Activated CD4-positive, alpha-beta T cell treated with anti-CD3 and anti-CD28 coated beads, Interleukin-2, amount 10 ng/mL, durations not matched to agents 24 days and 14 days (primary cell): ENCODE data around the gene RBM38. TPM values are rescaled to one million over a fixed set of nuclear protein-coding genes. Genes with fewer than 3 reads are reported as not detected.

Experiments
- DNase-seq: peaks from one replicate; pipeline ENCODE4 v3.0.0; 2022
- H3K27ac Mint-ChIP-seq: one replicate; pipeline ENCODE4 v1.8.0; 2022; ENCODE audit warnings: mild to moderate bottlenecking, mixed read lengths
- H3K27me3 Mint-ChIP-seq: one replicate; pipeline ENCODE4 v1.8.0; 2022; ENCODE audit warnings: mixed read lengths
- H3K36me3 Mint-ChIP-seq: one replicate; pipeline ENCODE4 v1.8.0; 2022; ENCODE audit warnings: low read depth, mild to moderate bottlenecking, mixed read lengths
- H3K4me1 Mint-ChIP-seq: one replicate; pipeline ENCODE4 v1.8.0; 2021; ENCODE audit warnings: mixed read lengths
- H3K4me3 Mint-ChIP-seq: one replicate; pipeline ENCODE4 v1.8.0; 2022; ENCODE audit warnings: mild to moderate bottlenecking, moderate library complexity, mixed read lengths
- H3K9me3 Mint-ChIP-seq: one replicate; pipeline ENCODE4 v1.8.0; 2021; ENCODE audit warnings: mixed read lengths
- intact Hi-C: fragments of 100-400 bp; cut with micrococcal nuclease; formaldehyde crosslinking; loops from one replicate; pipeline ENCODE4 v1.15.1; 2023
- total RNA-seq: library from RNA; stranded (reverse); gene quantifications from 2 replicates; pipeline ENCODE4 v1.2.3, GENCODE V29; 2022

The RBM38 gene
- total RNA-seq, 1 donor from 2014 or later, result 100 TPM

DNA sequence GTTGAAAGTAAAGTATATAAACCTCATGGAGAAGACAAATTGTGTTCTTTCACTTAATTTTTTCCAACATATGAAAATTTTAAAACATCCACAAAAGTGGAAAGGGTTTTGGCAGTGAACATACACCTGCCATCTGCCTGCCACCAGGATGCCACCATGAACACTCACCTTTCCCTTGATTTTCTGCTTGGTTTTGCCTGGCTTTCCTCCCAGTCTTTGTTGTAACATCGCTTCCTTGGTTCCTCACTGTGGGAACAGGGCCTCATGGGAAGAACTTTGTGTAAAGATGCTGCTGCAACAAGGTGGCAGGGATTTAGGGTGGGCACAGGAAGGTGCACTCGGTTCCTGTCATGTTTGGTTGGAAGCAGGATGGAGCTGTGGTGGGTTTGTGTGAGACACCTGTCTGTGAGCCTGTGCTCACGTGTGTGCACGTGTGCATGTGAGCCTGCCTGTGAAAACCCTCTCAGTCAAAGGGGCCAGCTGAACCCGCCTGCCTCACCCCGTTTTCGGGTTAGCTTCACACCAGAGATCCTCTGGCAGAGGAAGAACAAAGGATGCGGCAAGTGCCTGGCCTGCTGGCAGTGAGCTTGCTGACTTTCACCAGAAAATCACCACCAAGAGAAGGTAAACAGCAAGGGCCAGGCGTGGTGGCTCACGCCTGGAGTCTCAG is 11.0 kb upstream of the RBM38 start:
- H3K4me1 Mint-ChIP-seq, result peaks cover 15% of the 10 kb centered on the region
- intact Hi-C loops, result loop anchor here (2.0 to 5.0 kb wide), 2 partner anchors 29 to 212 kb away; partner anchors contain the start of gene RAE1
- peaks cover 49% of the 10 kb centered on the region for H3K36me3 Mint-ChIP-seq
- H3K4me3 Mint-ChIP-seq, result no peak overlapping the region
- no peaks in the 10 kb centered on the region for H3K9me3 Mint-ChIP-seq
- peak overlapping the region; percentile 62 for H3K27ac Mint-ChIP-seq
- no peaks in the 10 kb centered on the region for H3K27me3 Mint-ChIP-seq
- no peak for DNase-seq

DNA sequence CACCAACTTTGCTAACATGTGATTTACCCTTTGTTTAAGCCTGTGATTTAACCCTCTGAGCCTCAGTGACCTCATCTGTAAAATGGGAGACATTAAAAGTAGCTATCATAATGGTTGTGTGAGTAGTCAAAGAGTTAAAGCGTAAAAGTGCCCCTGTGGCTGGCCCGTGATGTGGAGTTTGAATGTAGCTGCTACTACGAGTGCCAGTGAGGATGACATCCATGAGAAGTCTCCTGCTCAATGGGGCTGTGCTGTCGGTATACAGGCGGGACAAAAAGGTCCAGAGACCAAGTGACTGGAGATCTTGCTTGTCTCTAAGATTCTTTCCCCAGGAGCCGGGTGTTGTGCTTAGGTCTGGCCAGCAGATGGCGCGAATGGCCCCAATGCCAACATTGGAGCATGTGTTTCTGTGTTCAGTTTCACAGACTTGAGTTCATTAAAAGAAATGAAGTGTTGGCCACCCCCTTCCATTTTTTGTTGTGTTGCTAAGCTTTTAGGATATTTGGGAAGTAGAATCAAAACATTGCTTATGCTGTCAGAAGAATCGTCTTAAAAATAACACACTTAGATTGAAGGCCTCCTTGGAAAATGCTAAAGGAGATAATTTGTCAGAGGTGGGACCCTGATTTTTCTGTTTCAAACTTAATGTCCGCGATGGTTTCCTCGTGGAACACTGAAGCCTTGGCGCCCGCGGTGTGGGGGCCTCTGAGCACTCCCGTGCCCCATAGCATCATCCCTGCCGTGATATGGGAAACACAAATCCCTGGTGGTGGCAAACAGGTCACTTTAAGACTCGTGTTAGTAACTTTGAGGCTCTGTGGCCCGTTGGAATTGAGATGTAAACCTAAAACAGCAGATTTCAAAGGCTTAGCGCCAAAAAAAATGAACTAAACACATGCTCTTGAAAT is 9.3 kb upstream of the RBM38 start:
- intact Hi-C loops, result loop anchor here (1.0 to 5.0 kb wide), 3 partner anchors 31 to 210 kb away; partner anchors contain the start of gene RAE1
- Mint-ChIP-seq H3K27ac (no peak overlapping the region), H3K4me1 (peaks cover 15% of the 10 kb centered on the region)

DNA sequence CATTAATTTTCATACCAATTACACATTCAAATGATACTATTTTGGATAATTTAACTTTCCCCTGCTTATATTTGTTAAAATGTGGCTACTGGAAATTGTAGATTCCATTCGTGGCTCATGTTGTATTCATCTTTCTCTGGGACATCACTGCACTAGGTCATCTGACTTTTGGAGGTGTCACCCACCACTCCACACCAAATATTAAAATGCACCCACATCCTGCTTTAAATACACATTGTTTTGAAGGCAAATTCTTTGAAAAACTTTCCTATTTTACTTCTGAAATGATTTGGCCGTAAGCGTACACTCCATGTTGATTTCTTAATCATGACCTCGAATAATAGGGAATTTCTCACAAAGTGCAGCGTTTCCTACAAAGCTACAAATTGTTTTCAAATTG is 8.7 kb upstream of the RBM38 start:
- Mint-ChIP-seq H3K27me3 (no peaks in the 10 kb centered on the region), H3K4me1 (peaks cover 15% of the 10 kb centered on the region), H3K27ac (peak overlapping the region; percentile 4), H3K9me3 (no peaks in the 10 kb centered on the region), H3K4me3 (no peak overlapping the region), H3K36me3 (peaks cover 31% of the 10 kb centered on the region)
- intact Hi-C loops, result loop anchor here (5.0 kb wide), 1 partner anchor 210 kb away; no protein-coding TSS in a partner anchor
- no peak for DNase-seq

More for the DNA sequence above, 9.3 kb upstream of the RBM38 start:
- DNase-seq, result peak; percentile 95
- no peak overlapping the region for H3K4me3 Mint-ChIP-seq
- no peaks in the 10 kb centered on the region for H3K9me3 Mint-ChIP-seq
- peaks cover 38% of the 10 kb centered on the region for H3K36me3 Mint-ChIP-seq
- H3K27me3 Mint-ChIP-seq, result no peaks in the 10 kb centered on the region

DNA sequence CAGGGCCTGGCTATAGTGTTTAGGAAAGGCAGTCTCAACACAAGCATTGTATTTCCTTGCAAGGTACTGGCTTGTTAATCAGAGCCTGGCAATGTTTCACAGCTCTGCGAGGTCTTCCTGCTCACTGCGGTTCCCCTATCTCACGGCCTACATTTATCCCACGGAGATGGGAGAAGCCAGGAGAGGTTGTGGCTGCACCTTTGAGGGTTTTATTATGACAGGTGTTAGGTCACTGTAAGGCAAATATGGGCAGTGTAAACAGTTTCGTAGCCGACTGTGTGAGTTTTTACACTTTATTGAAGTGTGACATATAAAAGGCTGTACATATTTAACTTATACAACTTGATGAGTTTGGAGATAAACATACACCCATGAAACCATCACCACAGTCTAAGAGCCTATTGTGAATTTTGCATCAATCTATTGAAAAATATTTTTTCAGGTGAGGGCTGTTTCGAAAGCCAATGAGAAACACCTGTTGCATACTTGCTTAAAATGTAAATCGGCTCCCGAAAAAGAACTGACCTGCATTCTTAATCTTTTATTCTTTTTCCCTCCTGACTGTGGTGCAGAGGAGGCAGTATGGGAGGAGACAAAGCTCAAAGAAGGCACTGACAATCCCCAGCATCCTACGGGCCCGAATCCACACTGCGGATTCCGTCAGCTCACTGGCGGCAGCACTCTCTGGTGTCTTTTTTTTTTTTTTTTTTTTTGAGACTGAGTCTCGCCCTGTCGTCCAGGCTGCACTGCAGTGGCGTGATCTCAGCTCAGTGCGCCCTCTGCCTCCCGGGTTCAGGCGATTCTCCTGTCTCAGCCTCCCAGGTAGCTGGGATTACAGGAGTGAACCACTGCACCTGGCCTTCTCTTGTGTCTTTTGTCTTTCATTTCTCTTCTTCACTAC is 7.5 kb upstream of the RBM38 start:
- no peak overlapping the region for H3K27ac Mint-ChIP-seq
- H3K4me1 Mint-ChIP-seq, result peaks cover 15% of the 10 kb centered on the region
- intact Hi-C loops, result loop anchor here (5.0 kb wide), 1 partner anchor 209 kb away; no protein-coding TSS in a partner anchor
- H3K4me3 Mint-ChIP-seq, result no peak overlapping the region
- peaks cover 24% of the 10 kb centered on the region for H3K36me3 Mint-ChIP-seq
- H3K9me3 Mint-ChIP-seq, result no peaks in the 10 kb centered on the region
- H3K27me3 Mint-ChIP-seq, result no peaks in the 10 kb centered on the region
- no peak for DNase-seq

DNA sequence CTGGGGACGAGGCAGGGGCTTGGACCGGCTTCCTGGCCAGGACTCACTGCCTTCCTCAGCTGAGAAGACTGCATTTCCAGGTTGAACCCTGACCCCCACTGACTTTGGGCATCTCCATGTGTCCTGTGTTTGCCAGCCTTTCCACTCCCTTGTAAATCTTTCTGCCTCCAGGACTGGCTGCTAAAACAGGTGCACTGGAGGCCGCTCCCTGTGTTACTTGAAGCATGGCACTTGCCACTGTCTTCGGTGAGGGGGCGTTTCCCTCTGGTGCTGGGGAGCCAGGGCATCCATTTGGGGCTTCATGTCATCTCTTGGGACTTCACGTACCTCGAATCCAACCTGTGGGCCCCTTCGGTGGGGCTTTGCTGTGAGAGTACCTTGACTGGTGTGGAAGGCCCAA is 6.7 kb upstream of the RBM38 start:
- Mint-ChIP-seq H3K4me3 (no peak overlapping the region), H3K9me3 (no peaks in the 10 kb centered on the region), H3K27ac (no peak overlapping the region), H3K27me3 (no peaks in the 10 kb centered on the region), H3K36me3 (peaks cover 20% of the 10 kb centered on the region), H3K4me1 (peaks cover 16% of the 10 kb centered on the region)
- intact Hi-C loops, result loop anchor here (5.0 kb wide), 1 partner anchor 208 kb away; no protein-coding TSS in a partner anchor
- no peak for DNase-seq

DNA sequence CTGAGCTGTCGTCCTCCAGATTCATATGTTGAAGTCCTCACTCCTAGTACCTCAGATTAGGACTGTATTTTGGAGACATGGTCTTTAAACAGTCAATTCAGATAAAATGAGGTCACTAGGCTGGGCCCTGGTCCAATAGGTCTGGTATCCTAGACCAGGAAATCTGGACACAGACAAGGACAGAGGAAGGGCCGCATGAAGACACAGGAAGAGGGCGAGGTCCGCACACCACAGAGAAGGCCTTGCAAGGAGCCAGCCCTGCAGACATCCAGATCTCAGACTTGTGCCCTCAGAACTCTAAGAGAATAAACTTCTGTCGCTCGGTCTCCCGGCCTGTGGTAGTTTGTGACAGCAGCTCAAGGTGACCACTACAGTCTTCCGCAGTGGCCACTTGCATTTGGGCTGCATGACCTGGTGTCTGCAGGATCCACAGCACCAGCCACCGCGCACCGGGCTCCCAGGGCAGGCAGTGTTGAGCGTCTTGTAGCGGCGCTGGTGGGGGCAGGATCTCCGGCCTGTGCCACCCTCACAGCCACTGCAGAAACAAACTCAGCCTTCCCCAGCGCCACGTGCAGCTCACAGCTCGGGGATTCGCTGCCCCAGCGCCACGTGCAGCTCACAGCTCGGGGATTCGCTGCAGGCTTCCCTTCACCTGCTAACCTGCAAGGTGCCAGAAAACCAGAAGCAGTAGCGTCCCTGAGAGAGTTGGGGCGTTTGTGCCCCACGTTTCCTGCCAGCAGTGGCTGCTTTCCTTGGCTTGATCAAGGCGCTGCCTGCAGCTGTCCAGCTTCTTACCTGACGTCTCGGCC is 6.0 kb upstream of the RBM38 start:
- intact Hi-C loops, result loop anchor here (5.0 kb wide), 1 partner anchor 207 kb away; no protein-coding TSS in a partner anchor
- peaks cover 20% of the 10 kb centered on the region for H3K4me1 Mint-ChIP-seq
- no peak for DNase-seq
- H3K27ac Mint-ChIP-seq, result no peak overlapping the region
- no peaks in the 10 kb centered on the region for H3K27me3 Mint-ChIP-seq
- H3K4me3 Mint-ChIP-seq, result no peak overlapping the region
- peaks cover 15% of the 10 kb centered on the region for H3K36me3 Mint-ChIP-seq
- H3K9me3 Mint-ChIP-seq, result no peaks in the 10 kb centered on the region

DNA sequence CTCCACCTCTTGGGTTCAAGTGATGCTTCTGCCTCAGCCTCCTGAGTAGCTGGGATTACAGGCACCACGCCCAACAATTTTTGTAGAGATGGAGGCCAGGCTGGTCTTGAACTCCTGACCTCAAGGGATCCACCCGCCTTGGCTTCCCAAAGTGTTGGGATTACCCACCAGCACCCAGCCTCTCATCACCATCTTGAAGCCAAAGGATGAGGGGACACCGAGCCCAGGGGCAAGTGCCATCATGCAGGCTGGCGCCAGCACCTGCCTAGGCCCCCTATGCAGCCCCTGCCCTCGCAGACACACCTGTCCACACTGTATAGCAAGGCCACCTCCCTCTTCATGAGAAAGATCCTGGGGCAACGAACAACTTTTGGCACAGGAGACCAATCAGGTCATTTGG is 5.3 kb upstream of the RBM38 start:
- no peak for DNase-seq
- Mint-ChIP-seq H3K27me3 (no peaks in the 10 kb centered on the region), H3K9me3 (no peaks in the 10 kb centered on the region), H3K27ac (no peak overlapping the region), H3K36me3 (peaks cover 13% of the 10 kb centered on the region), H3K4me1 (peaks cover 24% of the 10 kb centered on the region), H3K4me3 (no peak overlapping the region)
- intact Hi-C loops, result no loop called here

DNA sequence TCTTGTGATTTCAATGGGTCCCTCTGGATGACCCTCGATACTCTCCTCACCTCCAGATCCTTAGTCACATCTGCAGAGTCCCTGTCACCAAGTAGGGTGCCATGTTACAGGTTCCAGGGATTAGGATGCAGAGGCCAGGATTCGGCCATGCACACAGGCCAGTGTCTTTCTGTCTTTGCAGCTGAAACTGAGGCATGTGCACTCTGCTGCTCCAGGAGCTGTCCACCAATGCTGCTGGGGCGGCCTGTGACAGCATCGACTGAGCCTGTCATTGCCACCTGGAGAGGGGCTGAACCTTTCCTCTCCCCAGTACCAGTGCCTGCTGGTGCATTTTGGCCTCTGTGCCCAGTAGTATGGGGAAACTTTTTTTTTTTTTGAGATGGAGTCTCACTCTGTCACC is 4.4 kb upstream of the RBM38 start:
- H3K27ac Mint-ChIP-seq, result no peak overlapping the region
- intact Hi-C loops, result no loop called here

DNA sequence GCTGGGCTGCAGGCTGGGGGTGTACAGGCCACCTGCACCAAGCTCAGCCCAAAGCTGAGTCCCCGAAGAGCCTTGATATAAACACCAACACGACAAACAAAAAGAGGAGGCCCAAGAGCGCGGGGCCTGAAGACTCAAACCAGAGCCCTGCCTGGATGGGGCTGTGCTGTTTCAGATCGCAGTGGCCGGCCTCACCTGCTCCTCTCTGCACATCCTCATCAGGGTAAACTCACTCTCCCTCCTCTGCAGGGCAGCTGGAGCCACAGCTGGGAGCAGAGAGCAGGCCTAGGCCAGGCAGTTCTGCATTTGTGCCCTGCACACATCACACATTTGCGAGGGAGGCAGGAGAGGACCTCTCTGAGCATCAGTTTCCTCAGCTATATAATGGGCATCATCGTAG is 3.7 kb upstream of the RBM38 start:
- Mint-ChIP-seq H3K9me3 (no peaks in the 10 kb centered on the region), H3K4me1 (peaks cover 13% of the 10 kb centered on the region), H3K36me3 (peaks cover 11% of the 10 kb centered on the region), H3K27ac (no peak overlapping the region), H3K27me3 (no peaks in the 10 kb centered on the region), H3K4me3 (no peak overlapping the region)
- intact Hi-C loops, result no loop called here
- DNase-seq, result no peak

More for the DNA sequence above, 4.4 kb upstream of the RBM38 start:
- H3K4me1 Mint-ChIP-seq, result peaks cover 20% of the 10 kb centered on the region
- H3K9me3 Mint-ChIP-seq, result no peaks in the 10 kb centered on the region
- no peak overlapping the region for H3K4me3 Mint-ChIP-seq
- H3K36me3 Mint-ChIP-seq, result peaks cover 10% of the 10 kb centered on the region
- DNase-seq, result no peak
- H3K27me3 Mint-ChIP-seq, result no peaks in the 10 kb centered on the region

DNA sequence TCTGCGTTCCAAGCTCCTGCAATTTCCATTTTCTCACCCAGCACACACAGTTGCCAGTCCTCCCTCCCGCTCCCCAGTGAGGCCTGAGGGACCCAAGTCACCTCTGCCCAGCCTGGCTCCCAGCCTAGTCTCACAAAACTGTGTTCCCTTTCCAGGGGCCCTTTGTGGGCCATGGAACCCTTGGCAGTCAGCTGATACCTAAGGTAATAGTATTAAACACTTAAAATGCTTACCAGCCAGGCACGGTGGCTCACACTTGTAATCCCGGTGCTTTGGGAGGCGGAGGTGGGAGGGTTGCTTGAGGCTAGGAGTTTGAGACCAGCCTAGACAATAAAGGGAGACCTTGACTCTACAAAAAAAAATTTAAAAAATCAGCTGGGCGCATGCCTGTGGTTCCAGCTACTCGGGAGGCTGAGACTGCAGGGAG is 3.2 kb upstream of the RBM38 start:
- intact Hi-C loops, result no loop called here
- Mint-ChIP-seq H3K27me3 (no peaks in the 10 kb centered on the region), H3K4me3 (no peak overlapping the region), H3K27ac (no peak overlapping the region), H3K9me3 (no peaks in the 10 kb centered on the region), H3K36me3 (peaks cover 16% of the 10 kb centered on the region), H3K4me1 (peaks cover 12% of the 10 kb centered on the region)
- DNase-seq, result no peak

DNA sequence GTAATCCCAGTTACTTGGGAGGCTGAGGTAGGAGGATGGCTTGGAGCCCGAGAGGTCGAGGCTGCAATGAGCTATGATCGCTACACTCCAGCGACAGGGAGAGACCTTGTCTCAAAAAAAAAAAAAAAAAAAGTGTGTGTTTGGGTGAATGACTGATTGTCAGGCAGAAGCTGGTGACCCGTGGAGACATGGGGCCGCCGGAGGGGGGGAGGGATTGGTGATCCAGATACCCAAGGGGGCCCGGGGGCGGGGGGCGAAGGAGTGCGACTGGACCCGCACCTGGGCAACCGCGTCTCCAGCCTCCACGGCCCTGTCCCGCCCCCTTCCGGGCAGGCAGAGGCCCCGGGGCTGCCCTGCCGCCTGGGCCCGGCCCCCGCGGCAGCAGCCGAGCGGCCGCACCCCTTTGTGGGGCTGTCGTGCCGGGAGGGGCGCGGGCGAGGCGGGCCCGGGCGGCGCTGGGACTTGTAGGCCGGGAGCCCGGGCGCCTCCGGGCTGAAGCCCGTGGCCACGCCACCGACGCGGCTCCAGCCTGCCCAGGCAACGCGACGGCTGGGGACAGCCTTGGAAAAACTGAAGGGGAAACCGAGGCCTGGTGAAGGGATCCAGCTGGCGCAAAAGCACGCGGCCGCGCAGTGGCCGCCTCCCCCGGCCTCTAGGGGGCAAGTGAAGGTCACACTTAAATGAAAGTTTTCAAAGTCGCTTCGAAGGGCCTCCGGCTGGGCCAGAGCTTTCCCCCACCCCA is 2.1 kb upstream of the RBM38 start:
- H3K9me3 Mint-ChIP-seq, result no peaks in the 10 kb centered on the region
- peaks cover 22% of the 10 kb centered on the region for H3K4me1 Mint-ChIP-seq
- intact Hi-C loops, result loop anchor here (1.0 kb wide), 1 partner anchor 9 kb away; no protein-coding TSS in a partner anchor
- H3K27ac Mint-ChIP-seq, result peak overlapping the region; percentile 98
- H3K36me3 Mint-ChIP-seq, result peaks cover 27% of the 10 kb centered on the region
- DNase-seq, result peak; percentile 88
- H3K27me3 Mint-ChIP-seq, result no peaks in the 10 kb centered on the region
- H3K4me3 Mint-ChIP-seq, result peak overlapping the region; percentile 88
